NB4 (cell line): ENCODE data around the gene COL5A2.

Experiments
- DNase-seq: peaks from one replicate; pipeline ENCODE4 v3.0.0; 2010; ENCODE audit warnings: low read depth
- H3K4me3 ChIP-seq: one replicate; pipeline ENCODE4 v1.5.1; 2011; ENCODE audit warnings: mild to moderate bottlenecking, low read depth, low read length, moderate library complexity
- CTCF ChIP-seq: IDR thresholded peaks from one replicate; pipeline ENCODE4 v1.5.1; 2012; ENCODE audit warnings: low read depth, low read length
- MAX ChIP-seq: IDR thresholded peaks from 2 replicates; pipeline ENCODE4 v1.6.1; 2011; ENCODE audit warnings: low read depth, low read length
- MYC ChIP-seq: IDR thresholded peaks from 2 replicates; pipeline ENCODE4 v1.6.1; 2011; ENCODE audit warnings: low read depth, low read length
- POLR2A ChIP-seq: IDR thresholded peaks from 2 replicates; pipeline ENCODE4 v1.6.1; 2011; ENCODE audit warnings: mild to moderate bottlenecking; ENCODE audit not compliant: insufficient read length; ENCODE audit errors: extremely low read depth

COL5A2 gene

GRCh38 chr2:189109921-189110397, 69.6 kb downstream of the COL5A2 start:
- no peak for DNase-seq
- no peak overlapping the region for H3K4me3 ChIP-seq
- no peak for TF ChIP-seq MAX
- no peak for TF ChIP-seq CTCF
- TF ChIP-seq MYC, result no peak
- TF ChIP-seq POLR2A, result no peak

- H3K4me3 ChIP-seq, result no peak overlapping the region
- TF ChIP-seq MAX (no peak), POLR2A (no peak), MYC (no peak), CTCF (no peak)
- no peak for DNase-seq
Observed at GRCh38 chr2:189104934-189105333, 74.6 kb downstream of the COL5A2 start.

- no peak for DNase-seq
- TF ChIP-seq MYC (no peak), POLR2A (no peak), MAX (no peak), CTCF (no peak)
- no peak overlapping the region for H3K4me3 ChIP-seq
Observed at GRCh38 chr2:189102735-189103134, 76.8 kb downstream of the COL5A2 start.

- no peak for DNase-seq
- H3K4me3 ChIP-seq, result no peak overlapping the region
- TF ChIP-seq MAX, result no peak
- no peak for TF ChIP-seq POLR2A
- no peak for TF ChIP-seq MYC
- TF ChIP-seq CTCF, result no peak
Observed at GRCh38 chr2:189097934-189098333, 81.6 kb downstream of the COL5A2 start.

- H3K4me3 ChIP-seq, result no peak overlapping the region
- no peak for DNase-seq
- TF ChIP-seq CTCF (no peak), POLR2A (no peak), MAX (no peak), MYC (no peak)
Observed at GRCh38 chr2:189096769-189097447, 82.7 kb downstream of the COL5A2 start.

GRCh38 chr2:189095101-189095500, 84.5 kb downstream of the COL5A2 start:
- no peak for TF ChIP-seq POLR2A
- no peak overlapping the region for H3K4me3 ChIP-seq
- DNase-seq, result no peak
